Ovary (tissue), 3 donors: ENCODE data around the gene CEP112.

Experiments used
- EP300 ChIP-seq: sonication (generic); formaldehyde crosslinking; IDR thresholded peaks from one replicate; pipeline ENCODE4 v1.6.1; 2017; ENCODE audit warnings: antibody characterized with exemption
- TF ChIP-seq, protein P1 (sequence below), 3 donors: fragments of 450-650 bp in 2 of 3; fragments of 200-600 bp in 1 of 3; IDR thresholded peaks; one replicate each; pipeline versions ENCODE4 v1.5.1 to v1.8.0; 2016 to 2022; ENCODE audit warnings: antibody characterized with exemption in 3 of 3, mild to moderate bottlenecking in 1 of 3
- donor health status: DM: no; HTN: no; CAD: no.

GRCh38 chr17:65925606-65926307 lies 266.2 kb downstream of the CEP112 start:
- TF ChIP-seq, protein P1, sequence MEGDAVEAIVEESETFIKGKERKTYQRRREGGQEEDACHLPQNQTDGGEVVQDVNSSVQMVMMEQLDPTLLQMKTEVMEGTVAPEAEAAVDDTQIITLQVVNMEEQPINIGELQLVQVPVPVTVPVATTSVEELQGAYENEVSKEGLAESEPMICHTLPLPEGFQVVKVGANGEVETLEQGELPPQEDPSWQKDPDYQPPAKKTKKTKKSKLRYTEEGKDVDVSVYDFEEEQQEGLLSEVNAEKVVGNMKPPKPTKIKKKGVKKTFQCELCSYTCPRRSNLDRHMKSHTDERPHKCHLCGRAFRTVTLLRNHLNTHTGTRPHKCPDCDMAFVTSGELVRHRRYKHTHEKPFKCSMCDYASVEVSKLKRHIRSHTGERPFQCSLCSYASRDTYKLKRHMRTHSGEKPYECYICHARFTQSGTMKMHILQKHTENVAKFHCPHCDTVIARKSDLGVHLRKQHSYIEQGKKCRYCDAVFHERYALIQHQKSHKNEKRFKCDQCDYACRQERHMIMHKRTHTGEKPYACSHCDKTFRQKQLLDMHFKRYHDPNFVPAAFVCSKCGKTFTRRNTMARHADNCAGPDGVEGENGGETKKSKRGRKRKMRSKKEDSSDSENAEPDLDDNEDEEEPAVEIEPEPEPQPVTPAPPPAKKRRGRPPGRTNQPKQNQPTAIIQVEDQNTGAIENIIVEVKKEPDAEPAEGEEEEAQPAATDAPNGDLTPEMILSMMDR (IDR thresholded peaks at IDR 0.05) = no peak
- no peak for TF ChIP-seq EP300
